A673 (cell line): ENCODE data around the gene RPS19. TPM values are rescaled to one million over a fixed set of nuclear protein-coding genes. Genes with fewer than 3 reads are reported as not detected.

Experiments
- BruUV-seq: library from RNA; stranded (reverse); fragments of 400-500 nt; replicated peaks from 2 replicates; lab custom pipeline; 2021; lab: Mats Ljungman, UMichigan
- CTCF ChIA-PET: fragments of 300-600 bp; sonication (Branson Sonifier 250); formaldehyde crosslinking; loops from one replicate; lab custom pipeline; 2022; ENCODE audit warnings: antibody characterized with exemption; lab: Charles Lee
- POLR2A ChIA-PET: fragments of 300-600 bp; sonication (Branson Sonifier 250); formaldehyde crosslinking; loops from one replicate; lab custom pipeline; 2022; ENCODE audit warnings: antibody characterized with exemption; ENCODE audit not compliant: low non-redundant PET; lab: Charles Lee
- DNase-seq: peaks from one replicate; pipeline ENCODE4 v3.0.0-alpha.2; 2015; ENCODE audit warnings: low spot score
- H3K27ac ChIP-seq: fragments of 200-600 bp; sonication (generic); 2 replicates; pipeline ENCODE4 v1.5.1; 2016; ENCODE audit warnings: mixed run types, low read depth, mild to moderate bottlenecking, mixed read lengths, antibody characterized with exemption, low read length; ENCODE audit not compliant: poor library complexity, severe bottlenecking
- H3K27me3 ChIP-seq: fragments of 200-600 bp; sonication (generic); replicated peaks from 2 replicates; pipeline ENCODE4 v1.6.1; 2017; ENCODE audit warnings: mixed run types, low read depth, mild to moderate bottlenecking, mixed read lengths, antibody characterized with exemption, low read length; ENCODE audit not compliant: insufficient read depth, poor library complexity
- H3K36me3 ChIP-seq: fragments of 200-600 bp; sonication (generic); 2 replicates; pipeline ENCODE4 v1.6.1; 2016; ENCODE audit warnings: mixed run types, mild to moderate bottlenecking, mixed read lengths, antibody characterized with exemption, low read length; ENCODE audit not compliant: insufficient read depth, poor library complexity, severe bottlenecking
- H3K4me1 ChIP-seq: fragments of 200-600 bp; sonication (generic); 2 replicates; pipeline ENCODE4 v1.6.1; 2017; ENCODE audit warnings: mixed run types, mild to moderate bottlenecking, mixed read lengths, antibody characterized with exemption, low read length; ENCODE audit not compliant: insufficient read depth, poor library complexity, severe bottlenecking
- H3K4me3 ChIP-seq: fragments of 200-600 bp; sonication (generic); 2 replicates; pipeline ENCODE4 v1.5.1; 2016; ENCODE audit warnings: low read depth, mixed run types, mild to moderate bottlenecking, mixed read lengths, low read length; ENCODE audit not compliant: poor library complexity, severe bottlenecking
- H3K9me3 ChIP-seq: fragments of 200-600 bp; sonication (generic); 2 replicates; pipeline ENCODE4 v1.6.1; 2016; ENCODE audit warnings: mixed run types, low read depth, mild to moderate bottlenecking, mixed read lengths, antibody characterized with exemption, low read length; ENCODE audit not compliant: poor library complexity, severe bottlenecking
- EZH2 ChIP-seq: fragments of 200-600 bp; sonication (generic); IDR thresholded peaks from 2 replicates; pipeline ENCODE4 v1.6.1; 2017; ENCODE audit warnings: borderline replicate concordance, low read depth, mild to moderate bottlenecking, mixed read lengths, antibody characterized with exemption, low read length; ENCODE audit not compliant: poor library complexity, severe bottlenecking
- intact Hi-C: fragments of 100-400 bp; cut with micrococcal nuclease; formaldehyde crosslinking; loops from one replicate; pipeline ENCODE4 v1.10.0; 2022; ENCODE audit not compliant: unreplicated experiment
- total RNA-seq: library from RNA; stranded (reverse); gene quantifications from 2 replicates; pipeline ENCODE4 v1.2.3, GENCODE V29; 2021
- TF ChIP-seq, protein P1 (sequence below): fragments of 300-800, 200-600 bp; sonication (generic); conservative IDR thresholded peaks from 2 replicates; pipeline ENCODE4 v1.5.1; 2017; ENCODE audit warnings: low read depth, mild to moderate bottlenecking, antibody characterized with exemption, low read length, moderate library complexity, mixed read lengths

Gene RPS19
- total RNA-seq, 1 experiment from 2014 or later = 2,559 TPM

DNA sequence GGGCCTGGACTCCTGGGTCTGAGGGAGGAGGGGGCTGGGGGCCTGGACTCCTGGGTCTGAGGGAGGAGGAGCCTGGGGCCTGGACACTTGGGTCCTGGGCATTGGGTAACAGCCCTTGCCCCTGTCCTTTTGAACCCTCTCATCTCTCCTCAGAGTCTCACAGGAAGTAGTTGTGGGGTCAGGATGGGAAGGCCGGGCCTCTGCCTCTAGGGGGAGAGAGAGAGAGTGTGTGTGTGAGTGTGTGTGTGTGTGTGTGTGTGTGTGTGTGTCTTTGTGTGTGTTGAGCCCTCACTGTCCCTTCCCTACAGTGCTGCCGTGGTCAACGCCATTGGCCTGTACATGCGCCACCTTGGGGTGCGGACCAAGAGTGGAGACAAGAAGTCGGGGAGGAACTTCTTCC is 33.8 kb downstream of the RPS19 start:
- no peaks in the 10 kb centered on the region for H3K4me1 ChIP-seq
- TF ChIP-seq, protein P1, sequence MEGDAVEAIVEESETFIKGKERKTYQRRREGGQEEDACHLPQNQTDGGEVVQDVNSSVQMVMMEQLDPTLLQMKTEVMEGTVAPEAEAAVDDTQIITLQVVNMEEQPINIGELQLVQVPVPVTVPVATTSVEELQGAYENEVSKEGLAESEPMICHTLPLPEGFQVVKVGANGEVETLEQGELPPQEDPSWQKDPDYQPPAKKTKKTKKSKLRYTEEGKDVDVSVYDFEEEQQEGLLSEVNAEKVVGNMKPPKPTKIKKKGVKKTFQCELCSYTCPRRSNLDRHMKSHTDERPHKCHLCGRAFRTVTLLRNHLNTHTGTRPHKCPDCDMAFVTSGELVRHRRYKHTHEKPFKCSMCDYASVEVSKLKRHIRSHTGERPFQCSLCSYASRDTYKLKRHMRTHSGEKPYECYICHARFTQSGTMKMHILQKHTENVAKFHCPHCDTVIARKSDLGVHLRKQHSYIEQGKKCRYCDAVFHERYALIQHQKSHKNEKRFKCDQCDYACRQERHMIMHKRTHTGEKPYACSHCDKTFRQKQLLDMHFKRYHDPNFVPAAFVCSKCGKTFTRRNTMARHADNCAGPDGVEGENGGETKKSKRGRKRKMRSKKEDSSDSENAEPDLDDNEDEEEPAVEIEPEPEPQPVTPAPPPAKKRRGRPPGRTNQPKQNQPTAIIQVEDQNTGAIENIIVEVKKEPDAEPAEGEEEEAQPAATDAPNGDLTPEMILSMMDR = no peak
- TF ChIP-seq EZH2 = no peak
- intact Hi-C loops = no loop called here
- peaks cover 56% of the 10 kb centered on the region for H3K36me3 ChIP-seq
- no peak overlapping the region for H3K4me3 ChIP-seq
- H3K27ac ChIP-seq = no peak overlapping the region
- no peaks in the 10 kb centered on the region for H3K27me3 ChIP-seq
- BruUV-seq = no TSS peak
- ChIA-PET CTCF (no interaction called here), POLR2A (no interaction called here)
- no peaks in the 10 kb centered on the region for H3K9me3 ChIP-seq
- DNase-seq = no peak

DNA sequence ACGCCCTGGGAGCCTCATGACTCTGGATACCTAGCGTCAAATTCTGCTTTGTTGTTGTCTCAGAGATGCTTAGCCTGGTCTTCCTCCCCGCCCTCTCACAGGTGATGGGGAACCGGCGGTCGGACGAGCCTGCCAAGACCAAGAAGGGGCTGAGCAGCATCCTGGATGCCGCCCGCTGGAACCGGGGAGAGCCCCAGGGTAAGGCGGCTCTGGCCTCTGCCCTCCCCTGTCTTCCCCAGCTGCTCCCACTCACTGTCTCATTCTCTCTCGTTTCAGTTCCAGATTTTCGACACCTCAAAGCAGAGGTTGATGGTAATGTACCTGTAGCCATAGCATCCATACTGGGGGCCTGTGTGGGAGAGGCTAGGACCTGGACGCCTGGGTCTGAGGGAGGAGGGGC is 34.3 kb downstream of the RPS19 start:
- H3K4me3 ChIP-seq = no peak overlapping the region
- H3K9me3 ChIP-seq = no peaks in the 10 kb centered on the region
- intact Hi-C loops = no loop called here
- H3K27me3 ChIP-seq = no peaks in the 10 kb centered on the region
- ChIA-PET POLR2A (no interaction called here), CTCF (interaction anchor here (0.6 kb wide), 2 partner anchors 14 to 365 kb away, joined by 3 to 4 read pairs; no protein-coding TSS in a partner anchor)
- no TSS peak for BruUV-seq
- no peaks in the 10 kb centered on the region for H3K4me1 ChIP-seq
- peaks cover 55% of the 10 kb centered on the region for H3K36me3 ChIP-seq
- no peak for DNase-seq
- no peak for TF ChIP-seq EZH2
- TF ChIP-seq, protein P1 = no peak
- H3K27ac ChIP-seq = no peak overlapping the region

DNA sequence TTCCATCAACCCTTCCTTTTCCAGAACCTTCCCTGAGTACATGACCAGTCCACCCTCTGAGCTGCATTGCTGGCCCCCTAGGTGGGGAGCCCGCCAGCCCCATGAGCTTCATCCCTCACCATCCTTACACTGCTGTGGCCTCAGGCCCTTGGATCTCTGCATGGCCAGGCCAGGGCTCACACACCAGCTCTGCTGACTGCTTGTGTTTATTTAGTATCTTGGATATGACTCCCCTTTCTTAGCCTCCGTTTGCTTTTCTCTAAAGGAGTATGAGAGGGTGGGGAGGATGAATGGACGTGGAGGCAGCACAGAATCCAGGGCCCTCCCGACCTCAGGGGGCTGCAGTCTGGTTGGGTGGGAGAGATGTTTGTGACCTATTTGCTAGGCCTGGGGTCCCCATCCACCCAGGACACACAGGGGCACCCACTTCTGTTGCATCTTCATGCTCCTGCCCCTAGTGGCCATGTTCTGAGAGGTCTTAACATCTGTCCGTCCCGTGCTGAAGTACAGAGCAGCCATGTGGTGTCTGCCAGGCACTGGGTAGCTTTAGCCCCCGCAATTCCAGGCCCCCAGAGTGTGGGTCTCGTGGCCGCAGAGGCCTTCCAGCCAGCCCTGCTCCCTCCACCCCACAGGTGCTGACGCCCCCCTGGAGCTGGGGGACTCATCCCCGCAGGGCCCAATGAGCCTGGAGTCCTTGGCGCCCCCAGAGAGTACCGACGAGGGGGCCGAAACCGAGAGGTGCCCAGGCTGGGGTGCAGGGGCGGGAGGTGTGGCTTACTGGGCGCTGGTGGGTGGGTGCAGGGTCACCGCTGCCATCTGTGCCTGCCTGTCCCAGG is 35.9 kb downstream of the RPS19 start:
- Histone ChIP-seq H3K4me1 (no peaks in the 10 kb centered on the region), H3K36me3 (peaks cover 61% of the 10 kb centered on the region), H3K9me3 (no peaks in the 10 kb centered on the region), H3K27ac (no peak overlapping the region), H3K27me3 (no peaks in the 10 kb centered on the region), H3K4me3 (no peak overlapping the region)
- BruUV-seq = no TSS peak
- no peak for TF ChIP-seq EZH2
- TF ChIP-seq, protein P1 = peak; percentile 42; the same call in 1 of the 2 replicates
- POLR2A ChIA-PET = interaction anchor here (0.6 kb wide), 1 partner anchor 22 kb away, joined by 3 read pairs; no protein-coding TSS in a partner anchor
- DNase-seq = no peak
- intact Hi-C loops = no loop called here
- CTCF ChIA-PET = no interaction called here
